ENCODE results near the gene MAP3K15.

MAP3K15 gene

GRCh38 chrX:19514791-19515614 is at the start of gene MAP3K15:
Gene MAP3K15 (minus strand): TSS chrX:19515508. CDS start chrX:19515261, 247 bp downstream.
- no peak for DNase-seq

- no peak for DNase-seq
Observed at GRCh38 chrX:19564606-19565005, 49.3 kb upstream of the MAP3K15 start.

GRCh38 chrX:19563746-19564145 is 48.4 kb upstream of the MAP3K15 start:
- no peak for DNase-seq

- DNase-seq = no peak
Observed at GRCh38 chrX:19563327-19563726, 48.0 kb upstream of the MAP3K15 start.

GRCh38 chrX:19560611-19561010 is 45.3 kb upstream of the MAP3K15 start:
- no peak for DNase-seq

GRCh38 chrX:19557822-19558221 is 42.5 kb upstream of the MAP3K15 start:
- no peak for DNase-seq

- no peak for DNase-seq
Observed at GRCh38 chrX:19556202-19556601, 40.9 kb upstream of the MAP3K15 start.

- no peak for DNase-seq
Observed at GRCh38 chrX:19555683-19556082, 40.4 kb upstream of the MAP3K15 start.

- DNase-seq = no peak
Observed at GRCh38 chrX:19555236-19555635, 39.9 kb upstream of the MAP3K15 start.

GRCh38 chrX:19554786-19555185 is 39.5 kb upstream of the MAP3K15 start:
- DNase-seq = no peak

- no peak for DNase-seq
Observed at GRCh38 chrX:19552793-19553192, 37.5 kb upstream of the MAP3K15 start.

GRCh38 chrX:19549838-19550237 is 34.5 kb upstream of the MAP3K15 start:
- DNase-seq = no peak

GRCh38 chrX:19548934-19549333 is 33.6 kb upstream of the MAP3K15 start:
- DNase-seq = no peak

GRCh38 chrX:19548279-19548678 is 33.0 kb upstream of the MAP3K15 start:
- DNase-seq = no peak

- no peak for DNase-seq
Observed at GRCh38 chrX:19545651-19546050, 30.3 kb upstream of the MAP3K15 start.

- no peak for DNase-seq
Observed at GRCh38 chrX:19544693-19545305, 29.5 kb upstream of the MAP3K15 start.

GRCh38 chrX:19543951-19544381 is 28.7 kb upstream of the MAP3K15 start:
- DNase-seq = no peak

- DNase-seq = no peak
Observed at GRCh38 chrX:19543020-19543715, 27.9 kb upstream of the MAP3K15 start.

GRCh38 chrX:19541931-19542330 is 26.6 kb upstream of the MAP3K15 start:
- no peak for DNase-seq

- no peak for DNase-seq
Observed at GRCh38 chrX:19541196-19541595, 25.9 kb upstream of the MAP3K15 start.

- no peak for DNase-seq
Observed at GRCh38 chrX:19540076-19540475, 24.8 kb upstream of the MAP3K15 start.

GRCh38 chrX:19539665-19540064 is 24.4 kb upstream of the MAP3K15 start:
- no peak for DNase-seq

- no peak for DNase-seq
Observed at GRCh38 chrX:19535476-19535875, 20.2 kb upstream of the MAP3K15 start.

- no peak for DNase-seq
Observed at GRCh38 chrX:19532709-19533108, 17.4 kb upstream of the MAP3K15 start.

Data from NCI-H524 treated with DMSO at 0.1 percent for 48 hours (cell line).